ENCODE data around the gene CDCA3.
"Not testable (repeated sequence)": the region's sequence is repeated elsewhere in the genome, so short reads cannot be mapped to it uniquely, and the experiment has no call there.

Gene CDCA3

GRCh38 chr12:6851153-6851920 lies at the start of gene CDCA3:
TSS of gene CDCA3 (minus strand) at chr12:6851286. CDS start at chr12:6850952, 334 bp downstream.
- Histone ChIP-seq H3K4me3 (ENCODE audit: low read depth, low read length) (peak within 1 kb of the TSS; percentile 77), H3K27ac (peak within 1 kb of the TSS; percentile 92), H3K36me3 (peaks cover 62% of the 10 kb centered on the region), H3K27me3 (ENCODE audit: insufficient read depth, low read depth, severe bottlenecking) (no peaks in the 10 kb centered on the region), H3K9me3 (ENCODE audit: severe bottlenecking) (no peaks in the 10 kb centered on the region)
- peak; percentile 97 for DNase-seq
- no peak for TF ChIP-seq CTCF (IDR thresholded peaks at IDR 0.05; ENCODE audit: low read depth, low read length)

GRCh38 chr12:6899837-6900519 lies 48.9 kb upstream of the CDCA3 start:
- Histone ChIP-seq H3K9me3 (ENCODE audit: severe bottlenecking) (no peaks in the 10 kb centered on the region), H3K36me3 (no peaks in the 10 kb centered on the region), H3K27ac (no peak overlapping the region), H3K4me3 (ENCODE audit: low read depth, low read length) (no peak overlapping the region), H3K27me3 (ENCODE audit: insufficient read depth, low read depth, severe bottlenecking) (no peaks in the 10 kb centered on the region)
- no peak for DNase-seq
- TF ChIP-seq CTCF (IDR thresholded peaks at IDR 0.05; ENCODE audit: low read depth, low read length), result no peak

- no peak for TF ChIP-seq CTCF (IDR thresholded peaks at IDR 0.05; ENCODE audit: low read depth, low read length)
- H3K27ac ChIP-seq, result no peak overlapping the region
- no peak for DNase-seq
- no peaks in the 10 kb centered on the region for H3K27me3 ChIP-seq (ENCODE audit: insufficient read depth, low read depth, severe bottlenecking)
- no peaks in the 10 kb centered on the region for H3K36me3 ChIP-seq
- H3K4me3 ChIP-seq (ENCODE audit: low read depth, low read length), result no peak overlapping the region
- H3K9me3 ChIP-seq (ENCODE audit: severe bottlenecking), result no peaks in the 10 kb centered on the region
These were observed 48.3 kb upstream of the CDCA3 start for GRCh38 chr12:6899427-6899826.

- Histone ChIP-seq H3K27me3 (ENCODE audit: insufficient read depth, low read depth, severe bottlenecking) (no peaks in the 10 kb centered on the region), H3K9me3 (ENCODE audit: severe bottlenecking) (no peaks in the 10 kb centered on the region), H3K4me3 (ENCODE audit: low read depth, low read length) (no peak overlapping the region), H3K27ac (no peak overlapping the region), H3K36me3 (no peaks in the 10 kb centered on the region)
- DNase-seq, result no peak
- no peak for TF ChIP-seq CTCF (IDR thresholded peaks at IDR 0.05; ENCODE audit: low read depth, low read length)
These were observed 45.9 kb upstream of the CDCA3 start for GRCh38 chr12:6896846-6897435.

- no peak for TF ChIP-seq CTCF (IDR thresholded peaks at IDR 0.05; ENCODE audit: low read depth, low read length)
- H3K36me3 ChIP-seq, result no peaks in the 10 kb centered on the region; the same call in 1 of the 2 replicates
- no peaks in the 10 kb centered on the region for H3K27me3 ChIP-seq (ENCODE audit: insufficient read depth, low read depth, severe bottlenecking)
- no peak for DNase-seq
- H3K4me3 ChIP-seq (ENCODE audit: low read depth, low read length), result no peak overlapping the region
- H3K27ac ChIP-seq, result no peak overlapping the region
- H3K9me3 ChIP-seq (ENCODE audit: severe bottlenecking), result no peaks in the 10 kb centered on the region
These were observed 43.2 kb upstream of the CDCA3 start for GRCh38 chr12:6894321-6894720.

GRCh38 chr12:6892683-6893082 lies 41.6 kb upstream of the CDCA3 start:
- H3K9me3 ChIP-seq (ENCODE audit: severe bottlenecking); H3K4me3 ChIP-seq (ENCODE audit: low read depth, low read length); H3K27ac ChIP-seq; DNase-seq; H3K27me3 ChIP-seq (ENCODE audit: insufficient read depth, low read depth, severe bottlenecking); H3K36me3 ChIP-seq: not testable (repeated sequence)
